Stimulated activated CD8-positive, alpha-beta memory T cell treated with anti-CD3 and anti-CD28 coated beads, Interleukin-7, amount 100 ng/mL, for 48 hours (primary cell): Measurements from ENCODE around the gene STAMBPL1.

ENCODE experiments used
- DNase-seq, 2 donors: peaks; one replicate each; pipeline ENCODE4 v3.0.0-alpha.2; 2020; ENCODE audit warnings: low read depth in 1 of 2; ENCODE audit errors: extremely low read depth in 1 of 2

Gene STAMBPL1

GRCh38 chr10:88946965-88947590 is 67.0 kb downstream of the STAMBPL1 start:
- no peak for DNase-seq

GRCh38 chr10:88949051-88949450 is 69.0 kb downstream of the STAMBPL1 start:
- no peak for DNase-seq

DNA sequence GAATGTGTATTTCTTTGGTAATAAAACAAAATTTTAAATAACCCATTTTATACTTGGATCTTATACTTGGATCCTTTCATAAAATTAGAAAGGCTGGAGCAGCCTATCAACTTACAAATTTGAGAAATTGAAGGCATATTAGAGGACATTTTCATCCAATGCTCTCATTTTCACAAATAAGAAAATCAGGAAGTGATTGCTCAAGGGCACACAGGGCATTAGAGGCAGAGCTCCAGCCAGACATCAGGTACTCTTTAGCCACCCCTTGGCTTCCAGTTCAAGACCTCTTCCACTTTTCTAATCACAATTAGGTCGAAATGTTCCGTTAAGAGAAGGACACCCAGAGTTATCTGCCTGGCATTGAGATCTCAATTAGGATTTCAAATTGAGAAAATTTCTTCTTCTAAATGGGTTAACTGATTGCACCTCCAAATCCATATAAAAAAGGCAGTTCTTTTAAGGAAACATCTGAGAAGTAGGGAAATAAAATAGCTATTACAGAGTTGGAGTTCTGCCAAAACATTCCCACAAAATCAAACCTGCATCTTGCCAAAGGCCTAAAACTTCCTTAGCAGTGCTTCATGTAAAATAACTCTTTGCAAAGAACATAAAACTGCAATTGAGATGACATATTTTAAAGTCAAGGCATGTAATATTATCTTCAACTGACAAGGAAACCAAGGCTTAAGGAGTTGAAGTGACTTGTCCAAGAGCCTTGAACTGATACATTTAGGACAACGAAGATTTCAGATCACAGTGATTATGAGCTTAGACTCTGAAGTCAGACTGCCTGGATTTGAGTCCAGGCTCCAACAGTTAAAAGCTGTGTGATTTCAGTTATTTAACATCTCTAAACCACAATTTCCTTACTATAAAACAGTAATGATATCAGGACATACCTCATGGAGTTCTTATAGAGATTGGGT is 70.1 kb downstream of the STAMBPL1 start:
- DNase-seq: no peak

DNA sequence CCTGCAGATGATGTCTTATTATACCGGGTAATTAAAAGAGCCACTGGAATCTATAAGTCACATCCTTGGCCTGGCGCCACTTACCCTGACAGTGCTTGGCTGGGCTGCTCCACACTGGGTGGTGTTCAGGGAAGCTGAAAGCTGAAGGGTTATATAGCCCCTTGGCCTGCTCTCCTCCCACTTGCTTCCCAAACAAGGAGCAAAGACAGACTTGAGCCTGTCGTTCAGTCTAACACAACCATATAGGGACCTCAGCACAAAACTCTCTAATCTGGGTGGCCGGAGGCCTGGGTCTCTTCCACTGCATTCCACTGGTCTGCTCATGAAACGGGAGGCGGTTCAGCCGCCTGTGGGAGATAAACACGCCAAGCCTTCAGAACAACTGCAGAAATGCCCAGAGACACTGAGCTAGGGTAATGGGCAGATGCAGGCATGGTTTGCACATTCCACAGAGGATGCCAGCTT is 72.6 kb downstream of the STAMBPL1 start, which contains the start of gene ACTA2:
ACTA2 (minus strand) TSS at position 127 of the 465 bp plus-strand sequence. CDS start 3,843 bp downstream, outside the sequence.
- DNase-seq: no peak

- no peak for DNase-seq
Measured at GRCh38 chr10:88953662-88954061, 73.6 kb downstream of the STAMBPL1 start.

GRCh38 chr10:88954458-88955083 is 74.5 kb downstream of the STAMBPL1 start:
- DNase-seq: no peak

DNA sequence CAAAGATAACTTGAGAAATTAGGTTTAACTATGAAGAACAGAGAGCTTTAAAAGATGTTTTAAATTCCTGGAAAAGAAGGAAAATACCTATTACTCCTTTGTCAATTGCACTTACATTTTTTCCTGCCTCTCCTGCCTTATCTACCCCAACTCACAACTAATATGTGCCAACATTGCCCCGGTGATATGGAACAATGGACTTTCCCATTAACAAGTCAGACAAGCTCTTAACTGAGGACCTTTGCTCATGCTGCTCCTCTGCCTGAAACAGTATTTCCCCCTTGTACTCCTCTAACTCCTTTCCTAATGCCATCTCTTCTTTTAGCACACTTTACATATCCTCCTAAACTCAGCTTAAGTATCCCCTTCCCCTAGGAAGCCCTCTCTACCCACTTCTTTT is 77.3 kb downstream of the STAMBPL1 start:
- no peak for DNase-seq

- DNase-seq: no peak
Measured at GRCh38 chr10:88958721-88959120, 78.7 kb downstream of the STAMBPL1 start.

GRCh38 chr10:88960802-88961201 is 80.8 kb downstream of the STAMBPL1 start:
- peak in 1 of 2 donors; percentile 5 for DNase-seq

- no peak for DNase-seq
Measured at GRCh38 chr10:88961266-88961665, 81.2 kb downstream of the STAMBPL1 start.

DNA sequence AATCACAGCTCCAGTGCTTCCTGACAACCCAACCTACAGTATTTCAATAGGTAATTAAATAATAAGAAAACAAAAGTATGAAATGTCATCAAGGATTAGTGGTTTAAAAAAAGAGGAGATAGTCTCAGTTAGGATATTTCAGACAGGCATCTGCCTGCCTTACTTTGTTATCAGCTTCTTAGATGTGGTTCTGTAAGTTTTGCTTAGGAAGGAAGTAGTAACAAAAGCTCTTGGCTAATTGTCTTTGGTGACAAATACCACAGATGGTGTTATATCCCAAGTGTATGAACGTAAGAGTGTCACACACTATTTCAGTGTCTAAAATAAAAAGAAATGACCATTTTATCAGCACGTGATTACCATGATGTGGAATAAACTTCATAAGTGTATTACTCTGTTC is 82.3 kb downstream of the STAMBPL1 start:
- DNase-seq: no peak

DNA sequence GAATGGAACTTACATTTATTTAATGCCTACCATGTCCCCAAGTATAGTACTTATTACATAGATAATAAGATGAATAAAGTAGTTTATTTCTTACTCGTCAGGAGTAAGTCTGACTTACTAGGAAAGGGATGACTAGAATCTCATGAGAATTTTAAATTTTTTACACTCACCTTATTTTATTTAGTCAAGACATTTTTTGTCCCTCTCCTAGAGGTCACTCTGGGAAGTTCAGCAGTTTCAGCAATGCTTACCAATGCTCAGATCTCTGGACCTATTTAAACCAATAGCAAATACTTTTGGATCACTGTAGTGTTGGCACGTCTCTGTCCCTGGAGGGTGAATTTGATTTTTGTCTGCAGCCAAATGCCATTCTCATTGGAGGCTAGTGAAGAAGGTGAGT is 83.3 kb downstream of the STAMBPL1 start:
- no peak for DNase-seq

DNA sequence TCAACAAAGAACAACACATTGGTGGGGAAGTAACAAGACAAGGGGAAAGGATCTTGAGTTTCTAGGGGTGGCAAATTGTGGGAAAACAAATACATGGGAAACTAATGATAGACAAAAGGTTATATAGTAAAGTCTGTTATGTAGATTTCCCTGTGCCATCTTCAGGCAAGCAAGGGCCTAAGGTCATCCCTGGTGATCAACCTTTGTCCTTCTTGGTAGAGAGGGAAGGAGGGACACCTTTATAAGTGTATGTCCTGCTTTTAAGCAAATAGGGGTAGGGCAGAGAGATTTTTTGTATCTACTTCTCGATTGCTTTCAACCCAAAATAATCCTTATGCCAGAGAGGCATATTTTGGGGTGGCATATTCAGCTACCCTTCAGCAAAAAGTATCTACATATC is 84.3 kb downstream of the STAMBPL1 start:
- DNase-seq: no peak

DNA sequence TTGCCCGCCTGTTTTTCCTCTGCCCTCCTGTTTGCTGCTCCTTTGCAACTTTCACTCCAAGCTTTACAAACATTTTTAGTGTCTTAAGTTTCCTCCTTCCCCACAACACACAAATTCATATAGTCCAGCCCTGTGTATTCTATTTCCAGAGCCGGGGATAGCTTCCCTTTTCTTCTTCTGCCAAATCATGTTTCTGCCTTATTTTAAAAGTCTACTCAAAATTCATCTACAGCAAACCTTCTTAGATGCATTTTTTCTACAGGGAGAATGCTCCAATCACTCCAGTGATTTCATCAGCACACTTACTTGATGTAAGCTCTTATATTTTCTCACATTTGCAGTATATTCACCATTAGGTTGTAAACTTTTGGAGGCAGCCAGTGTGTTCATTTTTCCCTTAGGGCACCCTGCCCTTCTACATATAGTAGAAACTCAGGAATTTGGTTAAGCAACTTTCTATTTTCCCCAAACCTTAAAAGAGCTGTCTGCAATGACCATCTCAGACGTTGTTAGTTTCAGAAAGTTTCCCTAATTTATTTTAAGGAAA is 84.9 kb downstream of the STAMBPL1 start:
- DNase-seq: no peak

- no peak for DNase-seq
Measured at GRCh38 chr10:88966797-88967196, 86.8 kb downstream of the STAMBPL1 start.

GRCh38 chr10:88968391-88968790 is 88.3 kb downstream of the STAMBPL1 start:
- DNase-seq: no peak

- DNase-seq: no peak
Measured at GRCh38 chr10:88971221-88972061, 91.4 kb downstream of the STAMBPL1 start.
